ENCODE data around the gene ZIC1.

ZIC1 gene

DNA sequence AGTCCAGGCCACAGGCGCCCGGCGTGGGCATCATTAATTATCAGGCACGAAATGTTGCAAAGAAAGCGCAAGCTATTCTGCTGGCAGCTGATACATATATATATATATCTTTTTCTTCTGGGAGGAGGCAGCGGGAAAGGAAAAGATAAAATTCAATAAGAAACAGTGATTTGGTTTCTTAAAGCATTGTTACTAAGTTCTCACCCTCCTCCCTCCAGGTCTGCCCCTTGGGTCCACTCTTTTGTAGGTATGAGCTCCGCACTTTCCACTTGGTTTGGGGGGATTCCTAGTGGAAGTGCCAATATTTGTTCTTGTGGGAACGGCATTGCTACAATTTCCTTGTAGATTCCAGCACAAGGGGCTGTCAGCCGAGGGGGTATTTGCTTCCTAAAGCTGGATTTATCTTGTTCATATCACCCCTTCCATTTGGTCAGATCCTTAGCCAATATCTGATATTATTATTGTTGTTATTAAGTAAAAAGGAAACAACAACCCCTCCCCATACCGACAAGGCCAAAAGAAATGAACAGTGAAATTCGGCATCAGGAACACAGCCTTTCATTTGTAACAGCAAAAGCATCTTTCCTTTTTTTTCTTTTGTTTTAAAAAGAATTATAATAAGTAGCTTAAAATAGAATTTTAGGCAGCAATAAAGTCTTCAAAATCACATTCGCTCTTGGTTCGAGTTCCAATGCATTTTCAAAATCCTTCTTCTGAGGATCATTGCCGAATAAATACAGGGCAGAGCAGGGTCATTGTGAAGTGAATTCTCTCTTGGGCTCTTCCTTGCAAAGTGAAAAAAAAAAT, 15.6 kb downstream of the ZIC1 start:
- no peak for DNase-seq

DNA sequence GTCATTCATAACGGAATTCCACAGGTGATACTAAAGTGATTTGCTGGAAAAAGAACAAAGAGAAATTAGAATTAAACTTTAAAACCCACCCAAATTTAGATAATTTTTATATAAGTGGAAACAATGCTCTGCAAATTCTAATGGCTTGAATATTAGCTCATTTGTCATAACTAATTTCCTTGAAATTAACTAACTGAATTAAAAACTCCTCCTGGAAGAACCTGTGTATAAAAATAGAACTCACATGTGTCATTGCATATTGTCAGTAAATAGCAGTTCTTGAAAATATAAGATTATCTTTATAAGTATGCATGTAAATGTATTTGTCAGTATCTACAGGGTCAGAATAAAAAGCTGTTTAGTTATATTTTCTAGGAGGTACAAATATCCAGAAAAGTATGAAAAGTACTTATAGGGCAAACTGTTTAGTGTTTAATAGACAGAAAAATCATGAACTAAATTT, 16.3 kb downstream of the ZIC1 start:
- no peak for DNase-seq

DNA sequence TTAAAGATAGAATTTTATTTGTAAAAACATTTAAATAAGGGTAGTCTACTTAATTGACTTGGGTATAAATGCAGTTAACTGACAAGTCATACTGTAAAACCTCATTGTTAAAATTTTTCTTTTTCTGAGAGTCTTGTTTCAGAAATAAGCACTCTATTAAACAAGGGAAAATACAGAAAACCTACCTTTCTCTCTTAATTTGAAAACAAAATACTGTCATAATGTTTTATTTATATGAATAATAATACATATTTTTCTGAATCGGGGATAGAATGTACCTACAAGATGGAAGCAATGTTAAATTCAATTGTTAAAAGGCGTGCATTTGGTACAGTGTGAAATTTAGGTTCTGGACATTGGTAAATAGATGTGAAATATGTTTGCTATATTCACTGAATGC, 17.8 kb downstream of the ZIC1 start:
- DNase-seq: no peak

DNA sequence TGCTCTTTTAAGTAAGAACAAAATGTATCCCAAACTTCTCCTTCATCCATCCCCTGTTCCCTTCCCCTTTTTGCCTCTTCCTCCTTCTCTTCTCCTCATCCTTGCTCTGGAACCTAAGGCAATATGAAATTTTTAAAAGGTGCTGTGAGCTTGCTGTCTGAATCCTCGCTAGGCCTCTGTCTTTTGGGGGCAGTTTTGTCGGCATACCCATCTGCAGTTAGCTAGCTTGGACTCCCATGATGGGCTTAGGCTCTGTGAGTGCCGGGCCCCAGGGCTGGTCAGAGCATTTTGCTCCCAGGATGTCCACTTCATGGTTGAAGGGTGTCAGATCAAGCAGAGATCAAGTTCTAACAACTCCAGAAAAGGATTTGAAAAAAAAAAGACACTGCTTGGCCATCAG, 18.6 kb downstream of the ZIC1 start:
- DNase-seq: no peak

DNA sequence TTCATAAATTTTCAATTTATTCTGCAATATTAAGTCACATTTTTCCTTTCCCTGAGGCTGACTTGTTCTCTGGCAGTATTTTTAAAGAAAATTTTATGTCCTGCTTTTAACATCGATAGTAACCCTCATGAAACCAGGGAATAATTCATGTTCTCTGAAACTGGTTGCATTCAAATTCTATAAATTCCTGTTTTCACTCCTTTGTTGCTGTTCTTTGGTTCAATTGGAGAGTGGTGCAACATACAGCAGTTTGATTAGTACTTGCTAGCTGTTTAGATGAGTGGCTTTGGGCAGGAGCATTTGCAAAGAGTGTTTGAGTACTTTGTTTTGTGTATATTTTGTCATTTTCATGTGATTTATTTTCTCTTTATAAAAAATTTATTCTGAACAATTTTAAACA, 19.2 kb downstream of the ZIC1 start:
- DNase-seq: no peak

DNA sequence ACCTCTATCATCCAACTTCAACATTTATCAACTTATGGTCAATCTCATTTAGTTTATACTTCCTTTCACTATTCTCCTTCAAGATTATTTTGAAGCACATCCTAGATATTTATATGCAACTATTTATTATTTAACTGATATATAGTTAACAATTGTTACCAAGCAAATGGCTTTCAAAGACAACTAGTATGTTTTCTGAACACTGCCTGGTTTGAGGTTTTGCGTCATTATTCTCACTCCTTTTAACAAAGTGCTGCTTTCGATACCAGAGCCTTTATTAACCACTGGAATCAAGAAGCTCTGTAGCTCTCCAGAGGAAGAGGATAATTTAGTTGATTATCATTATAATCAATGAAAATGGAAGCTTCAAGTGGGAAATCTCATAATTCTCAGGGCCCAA, 19.6 kb downstream of the ZIC1 start:
- no peak for DNase-seq

DNA sequence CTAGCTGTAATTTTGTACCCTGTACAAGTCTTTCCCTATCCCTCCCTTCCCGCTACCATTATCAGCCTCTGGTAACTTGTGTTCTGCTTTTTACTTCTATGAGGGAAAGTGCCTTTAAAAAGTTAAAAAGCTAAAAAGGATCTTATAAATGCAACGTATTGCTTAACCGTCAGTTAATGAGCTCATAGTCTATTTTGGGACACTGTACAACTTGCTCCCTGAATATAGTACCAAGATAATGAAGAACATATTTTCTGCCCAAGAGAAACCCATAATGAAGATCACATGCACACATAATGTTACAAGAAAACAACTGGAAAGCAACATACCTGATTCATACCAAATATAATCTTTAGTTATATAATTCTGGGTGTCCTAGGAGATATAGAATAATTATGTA, 22.6 kb downstream of the ZIC1 start:
- no peak for DNase-seq

DNA sequence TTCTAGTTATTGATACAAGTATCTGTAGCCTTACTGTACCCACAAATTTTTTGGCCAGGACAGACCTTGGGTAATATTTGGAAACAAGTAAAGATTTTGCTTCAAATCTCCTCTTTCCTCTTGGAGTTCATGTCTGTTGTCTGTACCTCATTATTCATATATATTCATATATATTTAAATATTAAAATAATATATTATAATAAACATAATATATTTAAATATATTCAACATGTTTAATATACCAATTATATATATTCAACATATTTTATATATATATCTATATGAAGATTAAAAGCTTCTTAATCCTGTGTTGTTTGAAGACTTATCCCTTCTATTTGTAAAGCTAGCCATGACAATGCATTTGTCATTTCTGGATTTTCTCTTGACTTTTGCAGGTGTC, 38.1 kb downstream of the ZIC1 start:
- DNase-seq: no peak

DNA sequence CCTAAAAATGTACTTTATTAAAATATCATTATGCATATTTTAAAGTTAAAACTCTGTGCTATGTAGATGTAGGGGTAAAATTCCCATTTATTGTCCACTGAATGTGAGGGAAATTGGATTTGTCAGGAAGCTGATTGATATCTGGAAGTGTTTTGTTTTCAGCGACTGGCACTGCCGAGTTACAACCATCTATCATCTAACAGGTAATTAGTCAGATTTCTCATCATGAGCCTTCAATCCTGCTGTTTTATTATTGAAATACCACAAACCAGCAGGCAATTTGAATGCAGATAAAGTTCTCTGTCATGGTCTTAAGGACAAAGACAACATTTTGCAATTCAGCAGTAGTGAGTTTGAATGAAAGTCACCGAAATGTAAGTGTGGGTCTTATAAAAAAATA, 40.5 kb downstream of the ZIC1 start:
- no peak for DNase-seq

DNA sequence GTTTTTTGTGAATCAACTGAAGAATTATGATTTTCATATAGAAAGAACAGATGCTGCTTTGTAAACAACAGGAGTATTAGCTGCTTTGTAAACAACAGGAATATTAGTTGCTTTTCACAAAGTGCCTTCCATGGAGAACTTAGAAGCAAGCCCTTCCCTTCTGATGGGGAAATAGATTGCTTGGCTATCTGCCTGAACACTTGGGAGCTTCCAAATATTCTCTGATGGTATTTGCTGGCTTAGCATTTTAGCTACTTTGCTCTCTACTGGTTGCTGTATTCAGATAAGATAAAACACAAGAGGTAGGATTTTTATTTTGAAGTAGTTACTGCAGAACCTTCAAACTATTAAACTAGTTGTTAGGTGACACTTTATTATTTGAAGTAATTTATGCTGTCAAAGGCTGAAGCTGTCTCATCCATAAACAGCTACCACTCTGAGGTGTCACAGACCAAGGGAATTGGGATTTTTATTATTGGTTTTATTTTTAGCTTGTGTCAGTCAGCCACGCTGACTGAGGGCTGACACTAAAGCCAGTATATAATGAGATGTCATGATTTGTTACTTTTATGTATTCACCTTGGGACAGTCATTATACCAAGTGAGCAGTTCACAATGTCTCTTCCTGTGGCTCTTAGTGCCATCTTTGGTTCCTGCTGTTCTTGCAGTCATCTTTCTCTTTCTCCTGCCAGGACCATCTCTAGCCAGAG, 50.0 kb downstream of the ZIC1 start:
- no peak for DNase-seq

DNA sequence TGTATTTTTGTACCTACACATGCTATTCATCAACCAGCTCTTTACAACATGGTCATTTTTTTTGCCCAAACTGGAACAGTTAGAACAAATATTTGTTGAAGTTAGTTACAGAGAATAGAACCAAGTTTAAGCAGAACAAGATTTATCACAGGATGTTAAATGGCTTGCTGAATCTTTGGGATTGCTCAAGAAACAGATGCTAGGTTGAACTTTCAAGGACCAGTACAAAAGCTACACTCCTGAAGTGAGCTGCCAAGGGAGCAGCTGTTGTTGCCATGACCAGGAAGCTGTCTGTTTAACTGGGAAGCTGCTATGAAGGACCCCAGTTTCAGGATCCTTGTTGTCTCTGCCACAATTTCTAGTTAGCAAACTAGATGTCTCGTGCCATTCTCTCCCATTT, 53.7 kb downstream of the ZIC1 start:
- no peak for DNase-seq
